BLaER1 treated with 17β-estradiol and CSF1 and Interleukin-3, amounts not matched to agents 10 nM and 100 nM (cell line): Measurements from ENCODE around the gene CACNG5.

Experiments
- H3K27ac ChIP-seq, 11 experiments: shearing (Covaris generic); formaldehyde crosslinking; 2 replicates each; pipeline ENCODE4 v1.8.1; 2022
- H3K27me3 ChIP-seq, 11 experiments: shearing (Covaris generic); formaldehyde crosslinking; 2 replicates each; pipeline ENCODE4 v1.8.1; 2022
- H3K36me3 ChIP-seq, 11 experiments: shearing (Covaris generic); formaldehyde crosslinking; 2 replicates each; pipeline ENCODE4 v1.8.1; 2022
- H3K4me1 ChIP-seq, 10 experiments: shearing (Covaris generic); formaldehyde crosslinking; 2 replicates each; pipeline ENCODE4 v1.8.1; 2022
- H3K4me2 ChIP-seq, 11 experiments: shearing (Covaris generic); formaldehyde crosslinking; 2 replicates each; pipeline ENCODE4 v1.8.1; 2022
- H3K4me3 ChIP-seq, 10 experiments: shearing (Covaris generic); formaldehyde crosslinking; 2 replicates each; pipeline ENCODE4 v1.8.1; 2022
- H3K9ac ChIP-seq, 11 experiments: shearing (Covaris generic); formaldehyde crosslinking; 2 replicates each; pipeline ENCODE4 v1.8.1; 2022
- H3K9me3 ChIP-seq, 11 experiments: shearing (Covaris generic); formaldehyde crosslinking; replicated peaks in 1 of 11; 2 replicates each; pipeline ENCODE4 v1.8.1; 2022
- H4K20me1 ChIP-seq, 11 experiments: shearing (Covaris generic); formaldehyde crosslinking; 2 replicates each; pipeline ENCODE4 v1.8.1; 2022
- Cebpa-rat ChIP-seq, 11 experiments: shearing (Covaris generic); IDR thresholded peaks; 2 replicates each; pipeline ENCODE4 v1.8.1; 2022

The CACNG5 gene

GRCh38 chr17:66930933-66931332, 96.0 kb downstream of the CACNG5 start:
- no peak overlapping the region for H3K9ac ChIP-seq
- no peaks in the 10 kb centered on the region for H3K36me3 ChIP-seq
- H3K4me1 ChIP-seq, result peaks cover 0 to 7% (median 2%) of the 10 kb centered on the region in 10 experiments; a peak in 5 of 20 replicates
- no peak overlapping the region for H3K27ac ChIP-seq
- no peak for TF ChIP-seq Cebpa-rat (IDR thresholded peaks at IDR 0.05)
- no peak overlapping the region for H3K4me3 ChIP-seq
- no peaks in the 10 kb centered on the region for H4K20me1 ChIP-seq
- peaks cover 21 to 33% (median 27%) of the 10 kb centered on the region in 11 experiments for H3K9me3 ChIP-seq
- no peaks in the 10 kb centered on the region for H3K27me3 ChIP-seq
- no peak overlapping the region for H3K4me2 ChIP-seq

DNA sequence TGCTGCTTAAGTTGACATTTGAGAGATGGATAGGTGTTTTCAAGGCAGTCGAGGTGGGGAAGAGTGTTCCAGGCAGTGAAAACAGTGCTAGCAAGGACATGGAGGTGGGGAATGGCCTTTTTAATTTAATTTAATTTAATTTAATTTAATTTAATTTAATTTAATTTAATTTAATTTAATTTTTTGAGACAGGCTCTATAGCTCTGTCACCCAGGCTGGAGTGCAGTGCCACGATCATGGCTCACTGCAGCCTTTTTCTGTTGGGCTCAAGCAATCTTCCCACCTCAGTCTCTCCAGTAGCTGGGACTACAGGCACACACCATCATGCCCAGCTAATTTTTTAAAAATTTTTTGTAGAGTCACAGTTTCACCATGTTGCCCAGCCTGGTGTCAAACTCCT, 97.4 kb downstream of the CACNG5 start:
- Histone ChIP-seq H4K20me1 (no peaks in the 10 kb centered on the region), H3K27ac (no peak overlapping the region), H3K27me3 (no peaks in the 10 kb centered on the region), H3K9me3 (peaks cover 35 to 47% (median 40%) of the 10 kb centered on the region in 11 experiments), H3K9ac (no peak overlapping the region), H3K4me1 (peaks cover 0 to 7% (median 2%) of the 10 kb centered on the region in 10 experiments; a peak in 5 of 20 replicates), H3K4me3 (no peak overlapping the region), H3K4me2 (no peak overlapping the region), H3K36me3 (no peaks in the 10 kb centered on the region)
- no peak for TF ChIP-seq Cebpa-rat (IDR thresholded peaks at IDR 0.05)

- Histone ChIP-seq H3K4me1 (peaks cover 0 to 7% (median 2%) of the 10 kb centered on the region in 10 experiments; a peak in 5 of 20 replicates), H3K9ac (no peak overlapping the region), H3K27me3 (no peaks in the 10 kb centered on the region), H3K36me3 (no peaks in the 10 kb centered on the region), H3K4me3 (no peak overlapping the region), H3K4me2 (no peak overlapping the region), H3K9me3 (peaks cover 46 to 57% (median 52%) of the 10 kb centered on the region in 11 experiments), H3K27ac (no peak overlapping the region), H4K20me1 (no peaks in the 10 kb centered on the region)
- no peak for TF ChIP-seq Cebpa-rat (IDR thresholded peaks at IDR 0.05)
Measured at GRCh38 chr17:66934040-66934439, 99.1 kb downstream of the CACNG5 start.
